ENCODE data around the gene ST6GALNAC3. TPM values are rescaled to one million over a fixed set of nuclear protein-coding genes. Genes with fewer than 3 reads are reported as not detected.

Gene ST6GALNAC3
- polyA plus RNA-seq, 1 experiment: 0.05 TPM

DNA sequence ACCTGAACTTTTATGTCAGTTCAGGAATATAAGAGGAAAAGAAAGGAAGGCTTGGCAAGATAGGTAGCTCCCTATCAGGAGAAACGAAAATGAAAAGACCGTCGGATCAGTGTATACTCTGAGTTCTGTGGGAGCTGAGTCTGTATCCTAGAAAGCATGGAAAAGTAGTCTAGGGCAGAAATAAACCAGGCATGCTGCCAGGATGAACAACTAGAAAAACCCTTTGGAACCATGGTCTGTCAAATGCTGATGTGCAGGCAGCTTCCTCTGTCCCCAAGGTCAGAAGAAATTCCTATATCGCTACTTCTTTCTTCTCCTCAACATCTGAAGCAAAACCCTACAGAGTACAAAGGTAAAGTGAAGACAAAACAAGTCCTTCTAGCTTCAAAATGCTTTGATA lies 268.8 kb downstream of the ST6GALNAC3 start:
- no peak overlapping the region for H3K4me3 ChIP-seq (ENCODE audit: low read depth, low read length)
- TF ChIP-seq, protein P1, sequence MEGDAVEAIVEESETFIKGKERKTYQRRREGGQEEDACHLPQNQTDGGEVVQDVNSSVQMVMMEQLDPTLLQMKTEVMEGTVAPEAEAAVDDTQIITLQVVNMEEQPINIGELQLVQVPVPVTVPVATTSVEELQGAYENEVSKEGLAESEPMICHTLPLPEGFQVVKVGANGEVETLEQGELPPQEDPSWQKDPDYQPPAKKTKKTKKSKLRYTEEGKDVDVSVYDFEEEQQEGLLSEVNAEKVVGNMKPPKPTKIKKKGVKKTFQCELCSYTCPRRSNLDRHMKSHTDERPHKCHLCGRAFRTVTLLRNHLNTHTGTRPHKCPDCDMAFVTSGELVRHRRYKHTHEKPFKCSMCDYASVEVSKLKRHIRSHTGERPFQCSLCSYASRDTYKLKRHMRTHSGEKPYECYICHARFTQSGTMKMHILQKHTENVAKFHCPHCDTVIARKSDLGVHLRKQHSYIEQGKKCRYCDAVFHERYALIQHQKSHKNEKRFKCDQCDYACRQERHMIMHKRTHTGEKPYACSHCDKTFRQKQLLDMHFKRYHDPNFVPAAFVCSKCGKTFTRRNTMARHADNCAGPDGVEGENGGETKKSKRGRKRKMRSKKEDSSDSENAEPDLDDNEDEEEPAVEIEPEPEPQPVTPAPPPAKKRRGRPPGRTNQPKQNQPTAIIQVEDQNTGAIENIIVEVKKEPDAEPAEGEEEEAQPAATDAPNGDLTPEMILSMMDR (IDR thresholded peaks at IDR 0.05; ENCODE audit: insufficient read depth, low read depth, low read length): no peak
- H3K36me3 ChIP-seq (ENCODE audit: control insufficient read depth, insufficient read depth, low read length): no peaks in the 10 kb centered on the region
- POLR2A ChIA-PET: no interaction called here
- no peak for DNase-seq (ENCODE audit: low read depth)
- CTCF ChIA-PET: no interaction called here
- H3K27me3 ChIP-seq (ENCODE audit: control insufficient read depth, insufficient read depth, low read length): no peaks in the 10 kb centered on the region

DNA sequence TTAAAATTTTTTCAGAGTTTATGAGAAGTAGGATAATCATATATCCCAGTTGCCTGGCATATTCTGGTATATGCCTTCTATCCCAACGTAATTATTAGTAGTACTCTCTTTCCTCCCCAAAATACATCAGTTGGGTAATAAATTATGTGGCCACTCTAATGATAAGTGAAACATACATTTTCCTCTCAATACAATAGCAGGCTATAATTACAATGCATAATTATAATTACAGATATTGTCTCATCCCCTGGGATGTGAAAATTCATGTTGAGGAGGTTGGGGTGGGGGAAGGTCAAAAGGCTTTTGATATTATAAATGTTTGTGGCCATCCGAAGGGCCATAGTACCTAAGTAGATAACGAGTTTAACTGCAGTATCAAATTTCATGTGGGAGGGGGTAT lies 277.1 kb downstream of the ST6GALNAC3 start:
- no peaks in the 10 kb centered on the region for H3K36me3 ChIP-seq (ENCODE audit: control insufficient read depth, insufficient read depth, low read length)
- CTCF ChIA-PET: no interaction called here
- TF ChIP-seq, protein P1 (IDR thresholded peaks at IDR 0.05; ENCODE audit: insufficient read depth, low read depth, low read length): no peak
- H3K27me3 ChIP-seq (ENCODE audit: control insufficient read depth, insufficient read depth, low read length): no peaks in the 10 kb centered on the region
- no peak overlapping the region for H3K4me3 ChIP-seq (ENCODE audit: low read depth, low read length)
- DNase-seq (ENCODE audit: low read depth): no peak
- POLR2A ChIA-PET: no interaction called here

DNA sequence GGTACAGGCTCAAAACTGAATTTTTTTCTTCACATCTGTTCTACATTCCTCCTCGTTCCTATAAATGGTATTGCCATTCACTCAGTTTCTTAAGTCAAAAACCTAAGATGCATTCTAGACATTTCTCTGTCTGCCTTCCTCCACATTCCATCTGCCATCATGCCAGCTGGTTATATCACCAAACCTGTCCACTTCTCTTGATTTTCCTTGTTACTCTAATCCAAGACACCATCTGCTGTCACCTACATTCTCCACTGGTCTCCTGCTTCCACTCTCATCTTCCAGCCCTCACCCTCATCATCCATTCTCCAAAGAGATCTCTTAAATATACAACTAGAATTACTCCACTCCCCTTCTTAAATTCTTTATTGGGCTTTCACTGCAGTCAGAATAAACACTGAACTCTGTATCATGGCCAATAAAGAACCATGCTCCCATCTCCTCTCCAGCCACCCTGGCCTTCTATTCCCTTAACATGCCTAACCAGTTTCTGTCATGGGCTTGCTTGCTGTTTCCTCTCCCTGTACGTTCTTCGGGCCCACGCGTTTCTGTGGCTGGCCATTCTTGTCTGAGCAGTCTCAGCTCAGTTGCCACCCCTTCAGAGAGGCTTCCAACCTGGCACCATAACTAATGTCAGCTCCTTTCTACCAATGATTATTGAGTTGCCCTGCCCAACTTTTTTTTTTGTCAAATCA lies 278.3 kb downstream of the ST6GALNAC3 start:
- no peaks in the 10 kb centered on the region for H3K36me3 ChIP-seq (ENCODE audit: control insufficient read depth, insufficient read depth, low read length)
- ChIA-PET CTCF (no interaction called here), POLR2A (no interaction called here)
- TF ChIP-seq, protein P1 (IDR thresholded peaks at IDR 0.05; ENCODE audit: insufficient read depth, low read depth, low read length): no peak
- no peak for DNase-seq (ENCODE audit: low read depth)
- no peaks in the 10 kb centered on the region for H3K27me3 ChIP-seq (ENCODE audit: control insufficient read depth, insufficient read depth, low read length)
- no peak overlapping the region for H3K4me3 ChIP-seq (ENCODE audit: low read depth, low read length)

GRCh38 chr1:76354236-76354635 lies 279.7 kb downstream of the ST6GALNAC3 start:
- Histone ChIP-seq H3K4me3 (ENCODE audit: low read depth, low read length) (no peak overlapping the region), H3K27me3 (ENCODE audit: control insufficient read depth, insufficient read depth, low read length) (no peaks in the 10 kb centered on the region), H3K36me3 (ENCODE audit: control insufficient read depth, insufficient read depth, low read length) (no peaks in the 10 kb centered on the region)
- TF ChIP-seq, protein P1 (IDR thresholded peaks at IDR 0.05; ENCODE audit: insufficient read depth, low read depth, low read length): no peak
- CTCF ChIA-PET: no interaction called here
- no peak for DNase-seq (ENCODE audit: low read depth)
- POLR2A ChIA-PET: no interaction called here

GRCh38 chr1:76366726-76367125 lies 292.2 kb downstream of the ST6GALNAC3 start:
- ChIA-PET POLR2A (no interaction called here), CTCF (no interaction called here)
- H3K27me3 ChIP-seq (ENCODE audit: control insufficient read depth, insufficient read depth, low read length): no peaks in the 10 kb centered on the region
- H3K36me3 ChIP-seq (ENCODE audit: control insufficient read depth, insufficient read depth, low read length): no peaks in the 10 kb centered on the region
- DNase-seq (ENCODE audit: low read depth): no peak
- TF ChIP-seq, protein P1 (IDR thresholded peaks at IDR 0.05; ENCODE audit: insufficient read depth, low read depth, low read length): no peak
- H3K4me3 ChIP-seq (ENCODE audit: low read depth, low read length): no peak overlapping the region
